ENCODE measurements around the gene ROGDI.

- no peak for TF ChIP-seq POLR2A (IDR thresholded peaks at IDR 0.05)
- TF ChIP-seq CTCF (IDR thresholded peaks at IDR 0.05): no peak
- TF ChIP-seq EP300 (IDR thresholded peaks at IDR 0.05): no peak
These were observed 31.2 kb upstream of the ROGDI start for GRCh38 chr16:4833584-4833983.

Measured in suprapubic skin (tissue), 3 donors.